ENCODE results near the gene EDEM3.

EDEM3 gene

DNA sequence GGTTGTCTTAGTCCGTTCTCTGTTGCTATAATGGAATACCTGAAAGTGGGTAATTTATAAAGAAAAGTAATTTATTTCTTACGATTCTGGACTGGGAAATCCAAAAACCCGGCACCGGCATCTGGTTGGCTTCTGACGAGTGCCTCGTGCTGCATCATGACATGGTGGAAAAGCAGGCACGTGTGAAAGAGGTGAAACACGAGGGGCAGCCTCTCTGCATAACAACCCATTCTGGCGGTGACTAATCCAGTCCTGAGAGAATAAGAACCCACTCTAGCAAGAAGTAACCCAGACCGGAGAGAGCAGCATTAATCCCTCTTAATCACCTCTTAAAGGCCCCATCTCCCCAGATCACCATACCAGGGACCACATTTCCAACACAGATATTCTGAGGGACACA lies 2.7 kb upstream of the EDEM3 start:
- Histone ChIP-seq H3K36me3 (no peaks in the 10 kb centered on the region), H3K4me2 (no peak overlapping the region)

GRCh38 chr1:184755226-184756065 lies 788 bp upstream of the EDEM3 start:
- peaks cover 18% of the 10 kb centered on the region for H3K4me1 ChIP-seq
- no peaks in the 10 kb centered on the region for H3K36me3 ChIP-seq
- no peaks in the 10 kb centered on the region for H4K20me1 ChIP-seq
- no peaks in the 10 kb centered on the region for H3K9me3 ChIP-seq
- peak overlapping the region; percentile 90 for H3K4me3 ChIP-seq
- peak overlapping the region; percentile 32; the same call in 1 of the 2 replicates for H3K27ac ChIP-seq
- H3K4me2 ChIP-seq, result peak overlapping the region; percentile 78
- no peak for TF ChIP-seq Cebpa-rat (IDR thresholded peaks at IDR 0.05)
- no peaks in the 10 kb centered on the region for H3K27me3 ChIP-seq
- H3K9ac ChIP-seq, result peak overlapping the region; percentile 75

More for the DNA sequence above, 2.7 kb upstream of the EDEM3 start:
- no peaks in the 10 kb centered on the region for H4K20me1 ChIP-seq
- no peaks in the 10 kb centered on the region for H3K27me3 ChIP-seq
- peaks cover 16% of the 10 kb centered on the region for H3K4me1 ChIP-seq
- H3K9me3 ChIP-seq, result no peaks in the 10 kb centered on the region
- H3K4me3 ChIP-seq, result no peak overlapping the region
- TF ChIP-seq Cebpa-rat (IDR thresholded peaks at IDR 0.05), result no peak
- H3K27ac ChIP-seq, result no peak overlapping the region
- H3K9ac ChIP-seq, result no peak overlapping the region

- Histone ChIP-seq H3K4me3 (peak overlapping the region; percentile 90), H3K4me1 (peaks cover 18% of the 10 kb centered on the region), H3K27me3 (no peaks in the 10 kb centered on the region), H3K9ac (peak overlapping the region; percentile 85), H3K9me3 (no peaks in the 10 kb centered on the region), H3K27ac (peak overlapping the region; percentile 82), H3K4me2 (peak overlapping the region; percentile 81), H3K36me3 (no peaks in the 10 kb centered on the region), H4K20me1 (no peaks in the 10 kb centered on the region)
- no peak for TF ChIP-seq Cebpa-rat (IDR thresholded peaks at IDR 0.05)
Observed at GRCh38 chr1:184753608-184754475, 816 bp downstream of the EDEM3 start.

- no peaks in the 10 kb centered on the region for H3K36me3 ChIP-seq
- peak overlapping the region; percentile 85 for H3K9ac ChIP-seq
- no peaks in the 10 kb centered on the region for H4K20me1 ChIP-seq
- no peaks in the 10 kb centered on the region for H3K9me3 ChIP-seq
- H3K27me3 ChIP-seq, result no peaks in the 10 kb centered on the region
- H3K4me2 ChIP-seq, result peak overlapping the region; percentile 81
- peak overlapping the region; percentile 90 for H3K4me3 ChIP-seq
- H3K4me1 ChIP-seq, result peaks cover 18% of the 10 kb centered on the region
- TF ChIP-seq Cebpa-rat (IDR thresholded peaks at IDR 0.05), result no peak
- H3K27ac ChIP-seq, result peak overlapping the region; percentile 82
Observed at GRCh38 chr1:184753117-184753516, 1.5 kb downstream of the EDEM3 start.

- Histone ChIP-seq H3K27ac (no peak overlapping the region), H3K27me3 (no peaks in the 10 kb centered on the region), H3K36me3 (no peaks in the 10 kb centered on the region), H3K9me3 (no peaks in the 10 kb centered on the region), H3K4me3 (peak overlapping the region; percentile 90; the same call in 1 of the 2 replicates), H3K4me1 (peaks cover 18% of the 10 kb centered on the region), H3K9ac (no peak overlapping the region), H4K20me1 (no peaks in the 10 kb centered on the region), H3K4me2 (peak overlapping the region; percentile 81)
- TF ChIP-seq Cebpa-rat (IDR thresholded peaks at IDR 0.05), result no peak
Observed at GRCh38 chr1:184752656-184753055, 2.0 kb downstream of the EDEM3 start.

DNA sequence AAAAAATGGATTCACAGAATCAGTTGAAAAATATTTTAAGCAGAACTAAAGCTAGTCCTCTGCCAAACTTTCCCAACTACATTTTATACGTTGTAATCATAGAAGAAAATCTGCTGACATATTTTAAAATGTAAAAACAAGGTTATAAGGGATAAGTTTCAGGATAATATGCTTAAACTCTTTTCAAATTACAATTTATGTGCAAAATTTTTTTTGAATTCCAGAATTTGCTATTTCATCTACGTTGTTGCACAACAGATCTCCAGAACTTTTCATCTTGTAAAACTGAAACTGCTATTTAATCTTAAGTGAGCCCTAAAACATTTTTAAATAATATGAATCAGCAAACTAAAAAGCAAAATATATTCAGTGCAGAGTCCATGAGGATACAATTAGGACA lies 5.9 kb downstream of the EDEM3 start:
- Histone ChIP-seq H3K4me3 (no peak overlapping the region), H3K9me3 (no peaks in the 10 kb centered on the region), H3K9ac (no peak overlapping the region), H4K20me1 (no peaks in the 10 kb centered on the region), H3K27me3 (no peaks in the 10 kb centered on the region), H3K27ac (no peak overlapping the region), H3K36me3 (peaks cover 5% of the 10 kb centered on the region; the same call in 1 of the 2 replicates), H3K4me2 (no peak overlapping the region), H3K4me1 (peaks cover 23% of the 10 kb centered on the region)
- no peak for TF ChIP-seq Cebpa-rat (IDR thresholded peaks at IDR 0.05)

DNA sequence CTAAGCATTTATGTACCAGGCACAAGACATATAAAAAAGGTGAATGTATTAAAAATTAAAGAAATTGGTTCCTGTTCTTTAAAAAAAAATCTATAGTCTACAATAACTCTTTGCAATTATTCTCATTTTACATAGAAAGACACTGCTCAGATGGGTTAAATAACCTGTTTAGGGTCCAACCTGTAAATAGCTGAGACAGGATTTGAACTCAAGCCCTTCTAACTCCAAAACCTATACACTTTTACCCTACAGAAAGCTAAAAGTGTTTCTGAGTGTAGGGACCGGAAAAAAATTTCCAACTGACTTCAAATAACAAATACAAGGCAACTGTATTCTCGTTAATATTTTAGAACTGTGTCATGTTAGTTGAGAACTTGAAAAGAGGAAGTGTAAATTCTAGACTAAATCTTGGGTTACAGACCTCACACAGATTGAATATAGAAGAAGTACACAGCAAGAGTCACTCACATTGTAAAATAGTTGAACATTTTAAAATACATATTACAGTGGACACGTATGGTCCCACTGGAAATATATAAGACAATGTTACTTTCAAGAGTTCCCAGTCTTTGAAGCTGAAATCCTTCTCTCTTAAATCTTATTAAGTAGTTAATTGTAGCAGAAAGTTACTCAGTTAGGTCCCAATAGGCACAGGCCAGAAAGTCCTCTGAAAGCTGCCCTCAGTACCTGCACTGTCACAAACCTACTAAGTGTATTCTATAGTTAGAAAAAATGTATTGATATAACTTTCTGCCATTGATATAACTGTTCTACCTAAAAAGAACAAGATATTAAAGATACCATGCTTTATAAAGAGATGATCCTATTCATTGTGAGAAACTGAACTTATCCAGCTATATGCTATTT lies 7.3 kb downstream of the EDEM3 start:
- Histone ChIP-seq H3K9ac (no peak overlapping the region), H3K4me2 (no peak overlapping the region), H3K4me3 (no peak overlapping the region), H3K27me3 (no peaks in the 10 kb centered on the region), H4K20me1 (no peaks in the 10 kb centered on the region), H3K9me3 (no peaks in the 10 kb centered on the region), H3K27ac (no peak overlapping the region), H3K4me1 (peaks cover 11% of the 10 kb centered on the region), H3K36me3 (peaks cover 5% of the 10 kb centered on the region; the same call in 1 of the 2 replicates)
- TF ChIP-seq Cebpa-rat (IDR thresholded peaks at IDR 0.05), result no peak

GRCh38 chr1:184745929-184746638 lies 8.6 kb downstream of the EDEM3 start:
- TF ChIP-seq Cebpa-rat (IDR thresholded peaks at IDR 0.05), result no peak
- Histone ChIP-seq H3K36me3 (peaks cover 5% of the 10 kb centered on the region; the same call in 1 of the 2 replicates), H3K4me2 (peak overlapping the region; percentile 7; the same call in 1 of the 2 replicates), H3K27ac (no peak overlapping the region), H3K4me3 (no peak overlapping the region), H3K4me1 (peaks cover 11% of the 10 kb centered on the region), H3K9me3 (no peaks in the 10 kb centered on the region), H3K9ac (no peak overlapping the region), H3K27me3 (no peaks in the 10 kb centered on the region), H4K20me1 (no peaks in the 10 kb centered on the region)
